Neural cell (in vitro differentiated cells): ENCODE results near the gene ASF1B. TPM values are rescaled to one million over a fixed set of nuclear protein-coding genes. Genes with fewer than 3 reads are reported as not detected.

Experiments used
- H2AFZ ChIP-seq: fragments of 200-600, 300-800 bp; sonication (generic), shearing (Covaris generic); 2 replicates; pipeline ENCODE4 v1.6.0; 2014; ENCODE audit warnings: low read depth, mild to moderate bottlenecking, antibody characterized with exemption, low read length, moderate library complexity
- H3F3A ChIP-seq: fragments of 200-600 bp; shearing (Covaris generic); 2 replicates; pipeline ENCODE4 v1.6.1; 2016; ENCODE audit warnings: mild to moderate bottlenecking, moderate library complexity, mixed read lengths, antibody characterized with exemption, low read length; ENCODE audit not compliant: insufficient read depth, poor library complexity, severe bottlenecking
- H3K27ac ChIP-seq: fragments of 200-600, 300-800 bp; sonication (generic), shearing (Covaris generic); 2 replicates; pipeline ENCODE4 v1.5.1; 2014; ENCODE audit warnings: mild to moderate bottlenecking, low read length, moderate library complexity
- H3K27me3 ChIP-seq: fragments of 300-800, 200-600 bp; sonication (generic), shearing (Covaris generic); 2 replicates; pipeline ENCODE4 v1.6.0; 2014; ENCODE audit warnings: mild to moderate bottlenecking, low read depth, low read length, moderate library complexity; ENCODE audit not compliant: insufficient read depth
- H3K36me3 ChIP-seq: fragments of 300-800, 200-600 bp; sonication (generic), shearing (Covaris generic); 2 replicates; pipeline ENCODE4 v1.5.1; 2014; ENCODE audit warnings: mild to moderate bottlenecking, antibody characterized with exemption, low read length, moderate library complexity; ENCODE audit not compliant: insufficient read depth
- H3K4me2 ChIP-seq: fragments of 300-800, 200-600 bp; sonication (generic), shearing (Covaris generic); 2 replicates; pipeline ENCODE4 v1.6.0; 2014; ENCODE audit warnings: mild to moderate bottlenecking, low read length
- H3K4me3 ChIP-seq: fragments of 300-800, 200-600 bp; sonication (generic), shearing (Covaris generic); 2 replicates; pipeline ENCODE4 v1.5.1; 2014; ENCODE audit warnings: mild to moderate bottlenecking, low read length, moderate library complexity
- H3K79me2 ChIP-seq: fragments of 200-600 bp; shearing (Covaris generic); replicated peaks from 2 replicates; pipeline ENCODE4 v1.6.0; 2014; ENCODE audit warnings: mild to moderate bottlenecking, low read length, moderate library complexity; ENCODE audit not compliant: insufficient read depth
- H3K9ac ChIP-seq: fragments of 300-800, 200-600 bp; sonication (generic), shearing (Covaris generic); 2 replicates; pipeline ENCODE4 v1.6.1; 2016; ENCODE audit warnings: mild to moderate bottlenecking, low read length, mixed read lengths
- H3K9me2 ChIP-seq: fragments of 200-600 bp; shearing (Covaris generic); 2 replicates; pipeline ENCODE4 v1.6.1; 2016; ENCODE audit warnings: mild to moderate bottlenecking, low read length, mixed read lengths; ENCODE audit not compliant: insufficient read depth
- H3K9me3 ChIP-seq: fragments of 200-600, 300-800 bp; sonication (generic), shearing (Covaris generic); 2 replicates; pipeline ENCODE4 v1.6.1; 2016; ENCODE audit warnings: mild to moderate bottlenecking, mixed run types, low read length, moderate library complexity, mixed read lengths
- H4K20me1 ChIP-seq: fragments of 200-600 bp; shearing (Covaris generic); 2 replicates; pipeline ENCODE4 v1.6.1; 2016; ENCODE audit warnings: mild to moderate bottlenecking, mixed run types; ENCODE audit not compliant: insufficient read depth
- CTCF ChIP-seq: fragments of 450-650 bp; IDR thresholded peaks from 2 replicates; pipeline ENCODE4 v1.5.1; 2014; ENCODE audit warnings: antibody characterized with exemption, mild to moderate bottlenecking, moderate library complexity; ENCODE audit not compliant: poor library complexity, severe bottlenecking
- EP300 ChIP-seq: fragments of 450-650 bp; conservative IDR thresholded peaks from 2 replicates; pipeline ENCODE4 v1.6.1; 2014; ENCODE audit warnings: antibody characterized with exemption, mild to moderate bottlenecking, moderate library complexity; ENCODE audit not compliant: poor library complexity, severe bottlenecking
- EZH2 ChIP-seq: fragments of 200-600, 300-800 bp; shearing (Covaris generic), sonication (generic); IDR thresholded peaks from 2 replicates; pipeline ENCODE4 v1.6.1; 2014; ENCODE audit warnings: antibody characterized with exemption, low read length, borderline replicate concordance, mild to moderate bottlenecking; ENCODE audit not compliant: insufficient read depth, poor library complexity, severe bottlenecking
- MXI1 ChIP-seq: fragments of 450-650 bp; conservative IDR thresholded peaks from 2 replicates; pipeline ENCODE4 v1.6.1; 2014; ENCODE audit warnings: antibody characterized with exemption, mild to moderate bottlenecking; ENCODE audit not compliant: poor library complexity, severe bottlenecking
- POLR2AphosphoS5 ChIP-seq: IDR thresholded peaks from 2 replicates; pipeline ENCODE4 v1.6.1; 2012
- RAD21 ChIP-seq: fragments of 450-650 bp; conservative IDR thresholded peaks from 2 replicates; pipeline ENCODE4 v1.6.1; 2014; ENCODE audit warnings: antibody characterized with exemption, mild to moderate bottlenecking, moderate library complexity
- SMC3 ChIP-seq: fragments of 450-650 bp; conservative IDR thresholded peaks from 2 replicates; pipeline ENCODE4 v1.6.1; 2014; ENCODE audit warnings: antibody characterized with exemption, mild to moderate bottlenecking, moderate library complexity; ENCODE audit not compliant: poor library complexity
- TAF1 ChIP-seq: IDR thresholded peaks from 2 replicates; pipeline ENCODE4 v1.6.1; 2012; ENCODE audit warnings: low read depth
- polyA plus RNA-seq: library from polyadenylated mRNA; depleted of rRNA; stranded (reverse); fragments of >200 nt; gene quantifications from 2 replicates; pipeline ENCODE4 v1.2.3, GENCODE V29; 2014
- TF ChIP-seq, protein P1 (sequence below): IDR thresholded peaks from 2 replicates; pipeline ENCODE4 v1.6.1; 2012; ENCODE audit warnings: borderline replicate concordance

The ASF1B gene
- polyA plus RNA-seq, 1 donor from 2014 or later, result 0.32 TPM

DNA sequence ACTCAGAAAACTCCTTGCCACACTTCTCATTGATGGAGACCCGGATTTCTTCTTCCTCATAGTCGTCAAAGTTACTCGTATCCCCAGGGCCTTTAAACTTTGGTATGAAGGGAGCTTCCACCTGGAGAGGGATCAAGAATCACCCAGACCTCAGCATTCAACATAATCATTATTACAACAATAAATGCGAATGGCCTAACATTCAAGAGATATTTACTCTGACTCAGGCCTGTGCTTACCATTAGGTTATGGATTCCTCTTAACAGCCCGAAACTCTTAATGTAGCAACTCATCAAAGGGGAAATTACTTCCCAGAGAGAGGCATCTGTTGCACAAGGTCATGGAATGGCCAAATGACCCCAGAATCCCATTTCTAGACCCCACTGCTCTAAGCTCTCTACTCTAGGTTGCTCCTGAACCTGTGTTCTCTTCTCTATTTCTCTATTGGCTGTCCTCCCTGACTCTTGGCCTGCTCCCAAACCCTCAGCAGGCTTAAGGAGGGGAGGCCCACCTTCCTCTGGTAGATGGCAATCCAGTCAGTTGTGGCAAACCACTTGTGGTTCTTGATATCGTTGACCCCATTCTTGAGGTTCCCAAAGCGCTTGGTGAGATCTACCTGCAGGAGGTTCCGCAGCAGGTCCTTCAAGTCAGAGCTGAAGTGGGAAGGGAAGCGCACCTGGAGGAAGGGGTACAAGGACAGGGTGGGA, 43.1 kb downstream of the ASF1B start:
- no peak overlapping the region for H3K27ac ChIP-seq
- no peaks in the 10 kb centered on the region for H3K9me2 ChIP-seq
- TF ChIP-seq EP300 (no peak), EZH2 (no peak), POLR2AphosphoS5 (no peak), CTCF (no peak), TAF1 (no peak), RAD21 (no peak), MXI1 (no peak), SMC3 (no peak)
- TF ChIP-seq, protein P1, sequence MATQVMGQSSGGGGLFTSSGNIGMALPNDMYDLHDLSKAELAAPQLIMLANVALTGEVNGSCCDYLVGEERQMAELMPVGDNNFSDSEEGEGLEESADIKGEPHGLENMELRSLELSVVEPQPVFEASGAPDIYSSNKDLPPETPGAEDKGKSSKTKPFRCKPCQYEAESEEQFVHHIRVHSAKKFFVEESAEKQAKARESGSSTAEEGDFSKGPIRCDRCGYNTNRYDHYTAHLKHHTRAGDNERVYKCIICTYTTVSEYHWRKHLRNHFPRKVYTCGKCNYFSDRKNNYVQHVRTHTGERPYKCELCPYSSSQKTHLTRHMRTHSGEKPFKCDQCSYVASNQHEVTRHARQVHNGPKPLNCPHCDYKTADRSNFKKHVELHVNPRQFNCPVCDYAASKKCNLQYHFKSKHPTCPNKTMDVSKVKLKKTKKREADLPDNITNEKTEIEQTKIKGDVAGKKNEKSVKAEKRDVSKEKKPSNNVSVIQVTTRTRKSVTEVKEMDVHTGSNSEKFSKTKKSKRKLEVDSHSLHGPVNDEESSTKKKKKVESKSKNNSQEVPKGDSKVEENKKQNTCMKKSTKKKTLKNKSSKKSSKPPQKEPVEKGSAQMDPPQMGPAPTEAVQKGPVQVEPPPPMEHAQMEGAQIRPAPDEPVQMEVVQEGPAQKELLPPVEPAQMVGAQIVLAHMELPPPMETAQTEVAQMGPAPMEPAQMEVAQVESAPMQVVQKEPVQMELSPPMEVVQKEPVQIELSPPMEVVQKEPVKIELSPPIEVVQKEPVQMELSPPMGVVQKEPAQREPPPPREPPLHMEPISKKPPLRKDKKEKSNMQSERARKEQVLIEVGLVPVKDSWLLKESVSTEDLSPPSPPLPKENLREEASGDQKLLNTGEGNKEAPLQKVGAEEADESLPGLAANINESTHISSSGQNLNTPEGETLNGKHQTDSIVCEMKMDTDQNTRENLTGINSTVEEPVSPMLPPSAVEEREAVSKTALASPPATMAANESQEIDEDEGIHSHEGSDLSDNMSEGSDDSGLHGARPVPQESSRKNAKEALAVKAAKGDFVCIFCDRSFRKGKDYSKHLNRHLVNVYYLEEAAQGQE, result no peak
- peaks cover 4% of the 10 kb centered on the region for H3F3A ChIP-seq
- H2AFZ ChIP-seq, result no peak overlapping the region
- peaks cover 6% of the 10 kb centered on the region for H3K36me3 ChIP-seq
- no peaks in the 10 kb centered on the region for H3K79me2 ChIP-seq
- no peaks in the 10 kb centered on the region for H3K27me3 ChIP-seq
- no peak overlapping the region for H3K4me3 ChIP-seq
- no peak overlapping the region for H3K4me2 ChIP-seq
- H3K9me3 ChIP-seq, result peaks cover 3% of the 10 kb centered on the region
- no peak overlapping the region for H3K9ac ChIP-seq
- peaks cover 8% of the 10 kb centered on the region for H4K20me1 ChIP-seq

- no peak overlapping the region for H3K9ac ChIP-seq
- no peaks in the 10 kb centered on the region for H3K79me2 ChIP-seq
- H3K27ac ChIP-seq, result no peak overlapping the region
- no peaks in the 10 kb centered on the region for H3K9me2 ChIP-seq
- H2AFZ ChIP-seq, result no peak overlapping the region
- peaks cover 6% of the 10 kb centered on the region for H3K36me3 ChIP-seq
- H3K9me3 ChIP-seq, result peaks cover 3% of the 10 kb centered on the region
- H4K20me1 ChIP-seq, result peaks cover 8% of the 10 kb centered on the region
- peak overlapping the region; percentile 66 for H3K4me3 ChIP-seq
- H3K27me3 ChIP-seq, result no peaks in the 10 kb centered on the region
- peaks cover 4% of the 10 kb centered on the region for H3F3A ChIP-seq
- TF ChIP-seq, protein P1, result no peak
- peak overlapping the region; percentile 62 for H3K4me2 ChIP-seq
Observed at GRCh38 chr19:14091813-14092462, 44.5 kb downstream of the ASF1B start.
